ENCODE data around the gene SRGAP2. TPM values are rescaled to one million over a fixed set of nuclear protein-coding genes. Genes with fewer than 3 reads are reported as not detected.
"Not testable (repeated sequence)": the region's sequence is repeated elsewhere in the genome, so short reads cannot be mapped to it uniquely, and the experiment has no call there.

Gene SRGAP2
- 15.0 TPM for total RNA-seq
- long read RNA-seq, partial matches to known transcripts: 0 of 3 reads
- long read RNA-seq, other reads (novel, unspliced or antisense): 1 of 3 reads

- intact Hi-C loops (cut with DNase I): not testable (repeated sequence)
- peak; percentile 78 for DNase-seq (ENCODE audit: low spot score)
These were observed at the start of gene SRGAP2 for GRCh38 chr1:206203364-206204158. TSS of gene SRGAP2 (plus strand) at chr1:206203541. CDS start at chr1:206205971, 2,430 bp downstream.

- intact Hi-C loops (cut with DNase I); DNase-seq (ENCODE audit: low spot score): not testable (repeated sequence)
These were observed 35.9 kb upstream of the SRGAP2 start for GRCh38 chr1:206167350-206168029.

DNA sequence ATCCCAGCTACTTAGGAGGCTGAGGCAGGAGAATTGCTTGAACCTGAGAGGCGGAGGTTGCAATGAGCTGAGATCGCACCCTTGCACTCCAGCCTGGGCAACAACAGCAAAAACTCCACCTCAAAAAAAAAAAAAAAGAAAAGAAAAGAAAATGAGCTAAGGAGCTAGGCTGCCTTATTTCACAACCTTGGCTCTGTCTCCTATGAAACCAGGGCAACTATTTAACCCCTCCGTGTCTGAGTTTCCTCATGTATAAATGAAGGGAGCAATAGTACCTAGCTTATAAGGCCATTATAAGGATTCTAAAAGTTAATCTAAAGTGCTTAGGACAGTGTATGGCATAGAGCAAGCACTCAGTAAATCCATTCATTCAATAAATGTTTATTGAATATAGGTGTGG is 33.5 kb upstream of the SRGAP2 start:
- intact Hi-C loops (cut with DNase I); DNase-seq (ENCODE audit: low spot score): not testable (repeated sequence)

- DNase-seq (ENCODE audit: low spot score); intact Hi-C loops (cut with DNase I): not testable (repeated sequence)
These were observed 30.1 kb upstream of the SRGAP2 start for GRCh38 chr1:206173110-206173719.

GRCh38 chr1:206174182-206174868 is 29.0 kb upstream of the SRGAP2 start:
- intact Hi-C loops (cut with DNase I); DNase-seq (ENCODE audit: low spot score): not testable (repeated sequence)

- intact Hi-C loops (cut with DNase I); DNase-seq (ENCODE audit: low spot score): not testable (repeated sequence)
These were observed 27.8 kb upstream of the SRGAP2 start for GRCh38 chr1:206175459-206176113.

- intact Hi-C loops (cut with DNase I); DNase-seq (ENCODE audit: low spot score): not testable (repeated sequence)
These were observed 27.2 kb upstream of the SRGAP2 start for GRCh38 chr1:206176114-206176502.

- intact Hi-C loops (cut with DNase I); DNase-seq (ENCODE audit: low spot score): not testable (repeated sequence)
These were observed 25.0 kb upstream of the SRGAP2 start for GRCh38 chr1:206178061-206178989.

- intact Hi-C loops (cut with DNase I): not testable (repeated sequence)
These were observed 23.7 kb upstream of the SRGAP2 start for GRCh38 chr1:206179666-206180065.

GRCh38 chr1:206182368-206183317 is 20.7 kb upstream of the SRGAP2 start:
- DNase-seq (ENCODE audit: low spot score); intact Hi-C loops (cut with DNase I): not testable (repeated sequence)

More at GRCh38 chr1:206179666-206180065, 23.7 kb upstream of the SRGAP2 start:
- DNase-seq (ENCODE audit: low spot score): not testable (repeated sequence)

DNA sequence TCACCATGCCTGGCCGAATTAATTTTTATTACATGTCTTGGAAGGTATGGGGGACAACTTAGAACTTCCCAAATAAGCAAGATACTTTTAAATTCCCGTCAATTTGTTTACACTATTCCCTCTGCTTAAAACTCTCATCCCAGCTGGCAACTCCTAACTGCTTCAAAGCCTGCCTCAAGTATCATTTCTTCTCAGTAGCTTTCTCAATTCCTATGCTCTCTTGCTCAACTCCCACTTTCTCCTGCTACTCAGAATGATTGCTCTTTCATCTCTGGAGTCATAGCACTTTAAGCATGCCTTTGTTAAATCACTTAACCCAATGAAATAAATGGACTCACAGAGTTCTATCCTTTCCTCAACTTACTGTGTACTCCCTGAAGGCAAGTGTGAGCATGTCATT is 19.6 kb upstream of the SRGAP2 start:
- intact Hi-C loops (cut with DNase I); DNase-seq (ENCODE audit: low spot score): not testable (repeated sequence)

- DNase-seq (ENCODE audit: low spot score); intact Hi-C loops (cut with DNase I): not testable (repeated sequence)
These were observed 17.6 kb upstream of the SRGAP2 start for GRCh38 chr1:206185778-206186177.

- intact Hi-C loops (cut with DNase I); DNase-seq (ENCODE audit: low spot score): not testable (repeated sequence)
These were observed 16.5 kb upstream of the SRGAP2 start for GRCh38 chr1:206186826-206187225.

DNA sequence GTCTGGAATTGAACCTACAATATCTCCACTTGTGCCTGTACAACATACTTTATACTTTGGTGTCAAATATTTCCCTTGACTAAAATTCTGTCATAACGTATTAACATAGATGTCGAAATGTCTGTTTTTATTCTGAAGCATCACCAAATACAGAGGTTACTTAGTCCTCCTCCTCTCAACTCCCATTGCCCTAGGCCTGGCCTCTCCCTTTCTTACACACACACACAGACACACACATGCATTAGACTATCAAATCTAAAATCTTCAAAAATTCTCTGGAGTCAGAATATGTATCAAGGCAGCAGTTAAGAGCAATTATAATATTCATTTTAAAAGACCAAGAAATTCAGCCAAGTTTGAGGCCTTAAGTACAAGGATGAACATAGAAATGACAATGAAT is 8.2 kb upstream of the SRGAP2 start:
- intact Hi-C loops (cut with DNase I); DNase-seq (ENCODE audit: low spot score): not testable (repeated sequence)

GRCh38 chr1:206196748-206197424 is 6.5 kb upstream of the SRGAP2 start:
- intact Hi-C loops (cut with DNase I); DNase-seq (ENCODE audit: low spot score): not testable (repeated sequence)

- peak; percentile 98 for DNase-seq (ENCODE audit: low spot score)
- intact Hi-C loops (cut with DNase I): not testable (repeated sequence)
These were observed 465 bp upstream of the SRGAP2 start, which contains the start of gene FAM72A for GRCh38 chr1:206202789-206203363. TSS of gene FAM72A (minus strand) at chr1:206202839. CDS start at chr1:206202025, 814 bp downstream.

All from cardiac septum (tissue), 1 donor.